Dermis microvascular lymphatic vessel endothelial cell (primary cell): ENCODE data around the gene ZDHHC7. TPM values are rescaled to one million over a fixed set of nuclear protein-coding genes. Genes with fewer than 3 reads are reported as not detected.

ENCODE experiments used
- DNase-seq, 2 donors: peaks; one replicate each; pipeline versions ENCODE4 v3.0.0 to v3.0.0-alpha.2; 2010; ENCODE audit warnings: low read depth in 2 of 2
- total RNA-seq: library from RNA; depleted of rRNA; stranded (reverse); fragments of >200 nt; gene quantifications from 2 replicates; pipeline ENCODE4 v1.2.1, GENCODE V29; 2014

ZDHHC7 gene
- total RNA-seq, 1 donor from 2014 or later, result 32.5 TPM

DNA sequence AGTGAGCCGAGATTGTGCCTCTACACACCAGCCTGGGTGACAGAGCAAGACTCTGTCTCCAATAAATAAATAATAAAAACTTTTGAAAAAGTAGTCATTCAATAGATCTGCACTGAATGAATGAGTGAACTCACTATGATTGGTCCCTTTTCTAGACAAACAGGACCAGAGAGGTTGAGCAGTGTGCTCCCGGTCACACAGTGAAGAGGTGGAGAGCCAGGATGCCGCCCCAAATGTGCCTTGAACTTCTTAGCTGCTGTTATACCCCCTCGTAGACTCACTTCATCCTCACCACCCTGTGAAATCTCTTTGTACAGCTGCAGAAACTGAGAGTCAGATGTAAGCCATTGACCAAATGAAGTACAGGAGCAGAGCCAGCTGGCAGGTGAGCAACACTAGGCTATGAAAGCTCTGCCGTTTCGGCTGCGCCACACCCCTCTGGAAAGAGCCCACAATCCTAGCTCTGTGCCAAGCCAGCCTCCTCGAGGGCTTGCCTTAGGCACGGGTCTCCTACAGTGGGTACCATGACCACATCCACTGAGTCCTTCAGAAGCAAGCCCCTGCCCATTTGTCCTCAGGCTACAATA lies 8.4 kb upstream of the ZDHHC7 start:
- no peak for DNase-seq

GRCh38 chr16:85018529-85019236 lies 7.3 kb upstream of the ZDHHC7 start:
- DNase-seq, result no peak

DNA sequence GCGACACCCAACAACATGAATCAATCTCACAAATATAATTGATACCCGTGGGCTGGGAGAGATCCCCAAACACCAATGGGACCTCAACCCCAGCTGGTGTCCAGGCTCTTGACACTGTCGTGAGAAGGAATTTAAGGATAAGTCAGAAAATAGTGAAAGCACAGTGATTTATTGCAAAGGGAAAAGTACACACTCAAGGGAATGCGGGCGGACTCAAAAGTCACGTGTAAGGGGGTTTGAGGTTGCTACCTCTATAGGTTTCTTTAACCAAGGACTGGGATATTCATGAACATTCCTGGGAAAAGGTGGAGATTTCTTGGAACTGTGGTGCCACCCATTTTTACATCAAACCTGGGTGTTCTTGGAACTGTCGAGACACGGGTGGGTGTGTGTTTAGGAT lies 6.3 kb upstream of the ZDHHC7 start:
- no peak for DNase-seq

DNA sequence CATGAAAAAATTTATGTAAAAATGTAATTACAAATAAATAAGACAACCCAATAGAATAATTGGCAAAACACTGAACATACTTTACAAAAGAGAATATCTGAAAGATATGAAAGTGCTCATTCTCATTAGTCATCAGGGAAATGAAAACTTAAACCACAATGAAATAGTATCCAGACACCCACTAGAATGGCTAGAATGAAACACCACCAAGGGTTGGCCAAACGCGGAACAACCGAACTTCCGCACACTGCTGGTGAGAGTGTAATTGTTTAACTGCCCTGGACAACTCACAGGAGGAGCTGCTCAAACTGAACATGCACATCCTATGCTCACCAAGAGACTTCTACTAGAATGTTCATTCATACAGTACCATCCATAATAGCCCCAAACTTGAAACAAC lies 5.8 kb upstream of the ZDHHC7 start:
- no peak for DNase-seq

DNA sequence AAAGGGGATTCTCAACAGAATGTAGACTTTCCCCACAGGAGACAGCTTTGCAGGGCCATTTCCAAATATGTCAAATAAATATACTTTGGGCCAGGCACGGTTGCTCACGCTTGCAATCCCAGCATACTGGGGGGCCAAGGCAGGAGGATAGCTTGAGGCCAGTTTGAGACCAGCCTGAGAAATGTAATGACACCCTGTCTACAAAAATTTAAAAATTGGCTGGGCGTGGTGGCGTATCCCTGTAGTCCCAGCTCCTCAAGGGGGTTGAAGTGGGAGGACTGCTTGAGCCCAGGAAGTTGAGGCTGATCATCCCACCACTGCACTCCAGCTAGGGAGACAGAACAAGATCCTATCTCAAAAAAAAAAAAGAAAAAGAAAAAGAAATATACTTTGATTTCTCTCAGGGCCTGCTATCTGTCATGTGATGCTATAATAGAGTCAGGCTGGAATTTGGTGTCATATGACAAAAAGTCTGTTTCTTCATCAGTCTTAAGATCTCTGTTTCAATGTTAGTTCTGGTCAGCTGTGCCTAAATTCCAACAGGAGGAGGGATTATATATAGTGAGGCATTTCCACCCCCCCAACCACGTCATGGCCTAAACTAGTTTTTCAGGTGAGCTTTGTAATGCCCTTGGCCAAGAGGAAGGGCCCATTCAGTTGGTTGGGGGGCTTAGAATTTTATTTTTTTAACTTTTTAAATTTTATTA lies 4.3 kb upstream of the ZDHHC7 start:
- DNase-seq, result no peak

DNA sequence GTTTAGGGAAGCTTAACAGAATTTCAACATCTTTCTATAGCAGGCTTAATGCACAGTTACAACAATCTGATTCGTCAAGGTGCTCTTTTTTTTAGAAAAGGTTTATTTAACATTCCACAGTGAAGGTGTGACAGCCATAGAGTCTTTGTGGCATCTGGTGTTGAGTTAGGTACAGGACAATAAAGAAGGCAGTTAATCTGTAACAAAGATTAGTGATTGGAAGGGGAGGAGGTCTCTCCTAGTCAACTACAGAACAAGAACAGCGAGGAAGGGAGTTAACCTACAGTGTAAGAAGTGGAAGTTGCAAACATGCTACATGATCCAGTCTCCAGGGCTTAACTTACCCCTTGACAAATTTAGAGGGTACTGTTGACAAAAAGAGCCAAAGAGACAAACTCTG lies 3.0 kb upstream of the ZDHHC7 start:
- no peak for DNase-seq

DNA sequence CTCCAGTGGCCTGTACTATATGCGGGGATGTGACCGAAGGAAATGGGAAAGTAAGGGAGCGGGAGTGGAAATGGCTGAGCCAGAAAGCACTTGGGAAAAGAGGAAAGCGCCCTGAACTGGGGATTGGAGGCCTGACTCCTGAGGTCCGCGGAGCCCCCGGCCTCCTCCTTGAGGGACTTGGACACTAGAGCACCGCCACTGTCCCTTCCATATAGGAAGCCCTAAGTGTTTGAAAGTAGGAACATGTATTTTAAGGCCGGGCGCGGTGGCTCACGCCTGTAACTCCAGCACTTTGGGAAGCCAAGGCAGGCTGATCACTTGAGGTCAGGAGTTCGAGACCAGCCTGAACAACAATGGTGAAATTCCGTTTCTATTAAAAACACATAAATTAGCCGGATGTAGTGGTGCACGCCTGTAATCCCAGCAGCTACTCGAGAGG lies 530 bp upstream of the ZDHHC7 start:
- DNase-seq, result no peak

DNA sequence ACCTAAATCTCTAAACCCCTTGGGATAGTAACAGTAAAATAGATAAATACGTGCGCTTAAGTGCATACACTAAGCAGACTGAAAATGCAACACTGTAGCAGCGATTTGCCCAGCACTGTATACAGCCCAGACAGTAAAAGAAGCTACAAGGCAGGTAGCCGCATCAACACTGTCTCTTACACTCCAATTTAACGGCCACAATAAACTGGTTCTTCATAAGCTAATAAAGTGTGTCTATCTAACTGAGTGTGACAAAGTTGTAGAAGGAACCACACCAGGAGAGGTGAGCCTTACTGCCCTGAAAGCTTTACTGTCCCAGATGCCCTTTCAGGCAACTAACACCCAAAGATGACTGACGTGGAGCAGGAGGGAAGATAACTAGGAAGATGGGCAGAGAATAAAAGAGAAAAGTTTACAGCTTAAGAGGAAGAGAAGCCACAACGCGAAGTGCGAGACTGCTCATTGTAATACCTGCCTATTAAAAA lies 847 bp downstream of the ZDHHC7 start:
- peak in 1 of 2 donors; percentile 12 for DNase-seq

GRCh38 chr16:85008271-85008670 lies 3.1 kb downstream of the ZDHHC7 start:
- DNase-seq, result no peak

DNA sequence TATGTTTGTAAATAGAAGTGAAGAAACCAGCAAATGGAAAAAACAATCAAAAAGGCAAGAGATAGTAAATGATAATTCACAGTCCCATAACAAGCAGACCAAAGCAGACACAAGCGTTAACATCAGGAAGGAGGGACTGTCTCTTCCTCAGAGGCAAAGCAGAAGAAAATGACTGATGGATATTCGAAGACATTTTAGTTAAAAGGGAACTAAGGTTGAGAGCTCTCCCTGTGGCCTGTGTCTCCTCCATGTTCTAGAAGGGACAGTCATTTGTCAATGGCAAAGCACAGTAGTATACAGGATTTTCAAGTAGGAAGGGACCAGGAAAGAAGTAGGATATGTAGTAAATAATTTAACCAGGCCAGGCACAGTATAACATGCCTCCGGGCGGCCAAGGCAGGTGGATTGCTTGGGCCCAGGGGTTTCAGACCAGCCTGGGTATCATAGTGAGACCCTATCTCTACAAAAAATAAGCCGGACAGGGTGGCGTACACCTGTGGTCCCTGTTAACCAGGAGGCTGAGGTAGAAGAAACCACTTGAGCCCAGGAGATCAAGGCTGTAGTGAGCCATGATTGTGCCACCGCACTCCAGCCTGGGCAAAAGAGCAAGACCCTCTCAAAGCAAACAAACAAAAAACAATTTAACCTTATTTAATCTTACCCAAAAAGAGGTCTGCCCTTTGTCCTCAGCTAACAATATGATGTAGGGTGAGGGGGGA lies 3.7 kb downstream of the ZDHHC7 start:
- no peak for DNase-seq

GRCh38 chr16:85006639-85007038 lies 4.7 kb downstream of the ZDHHC7 start:
- no peak for DNase-seq

DNA sequence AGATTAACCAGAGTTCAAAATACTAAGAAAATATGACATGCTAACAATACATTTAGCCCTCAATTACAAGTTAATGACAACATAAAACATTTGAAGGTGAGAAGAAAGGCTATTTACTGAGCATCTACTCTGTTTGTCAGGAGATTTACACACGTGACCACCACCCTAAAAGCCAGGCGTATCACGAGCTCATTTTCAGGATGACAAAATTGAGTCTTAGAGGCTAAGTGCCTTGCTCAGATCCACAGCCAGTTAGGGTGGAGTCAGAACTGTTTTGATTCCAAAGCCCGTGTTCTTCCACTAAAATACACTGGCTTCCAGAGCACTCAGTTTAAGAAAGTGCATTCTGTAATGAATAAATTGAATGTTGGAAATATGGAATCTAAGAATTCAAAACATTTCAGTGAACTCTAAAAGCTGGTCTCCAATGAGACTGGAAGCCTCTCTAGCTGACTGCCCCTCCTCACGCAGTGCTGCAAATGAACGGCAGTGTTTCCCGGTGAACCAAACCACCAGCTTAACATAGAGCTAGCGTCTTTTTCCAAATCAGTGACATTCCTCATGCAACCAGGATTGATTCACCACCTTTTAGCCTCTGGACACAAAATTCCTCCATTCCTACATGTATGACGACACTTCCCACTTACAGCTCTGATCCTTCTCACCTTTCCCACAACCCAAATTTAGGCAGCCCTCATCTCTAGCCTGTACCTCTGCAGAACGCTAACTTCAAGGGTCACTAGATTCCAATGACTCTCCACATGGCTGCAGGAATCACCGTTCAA lies 5.9 kb downstream of the ZDHHC7 start:
- DNase-seq, result no peak

- peak in 1 of 2 donors; percentile 23 for DNase-seq
Measured at GRCh38 chr16:85004587-85005205, 6.6 kb downstream of the ZDHHC7 start.

GRCh38 chr16:85003725-85004586 lies 7.4 kb downstream of the ZDHHC7 start:
- DNase-seq, result no peak

GRCh38 chr16:85003076-85003475 lies 8.3 kb downstream of the ZDHHC7 start:
- no peak for DNase-seq

DNA sequence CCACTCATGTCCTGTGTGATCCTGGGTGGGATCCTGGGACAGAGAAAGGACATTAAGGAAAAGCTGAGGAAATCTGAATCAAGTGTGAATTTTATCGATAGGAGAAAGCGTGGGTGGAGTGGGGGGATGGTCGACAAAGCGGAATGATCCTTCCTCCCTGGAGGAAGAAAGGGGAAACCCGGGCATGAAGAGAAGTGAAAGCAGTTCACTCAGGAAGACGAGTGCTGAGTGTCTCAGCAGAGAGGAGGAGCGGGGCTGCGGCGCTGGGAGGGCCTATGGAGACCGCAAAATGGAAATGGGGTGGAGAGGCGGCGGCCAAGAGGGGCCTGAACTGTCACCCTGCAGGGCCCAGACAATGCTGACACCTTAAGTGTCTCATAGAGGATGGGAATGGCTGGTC lies 8.7 kb downstream of the ZDHHC7 start:
- no peak for DNase-seq

DNA sequence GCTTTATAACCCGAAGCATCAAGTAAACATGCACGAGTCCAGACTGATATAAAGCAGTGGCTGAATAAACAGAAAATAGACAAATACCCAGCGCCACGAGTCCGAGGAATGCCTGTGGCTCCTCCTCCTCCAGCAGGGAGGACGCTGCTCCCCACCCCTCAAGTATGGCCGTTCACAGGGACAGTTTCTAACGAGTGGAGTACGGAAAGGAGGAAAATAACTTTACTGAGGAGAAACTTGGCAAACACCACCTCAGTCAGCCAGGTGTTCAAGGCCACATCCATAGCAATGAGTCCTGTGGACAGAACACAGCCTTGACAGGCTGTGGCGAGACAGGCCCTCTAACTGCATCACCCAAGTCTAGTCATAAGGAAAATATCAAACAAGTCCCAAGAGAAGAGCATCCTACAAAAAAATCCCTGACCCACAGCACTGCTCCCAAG lies 9.2 kb downstream of the ZDHHC7 start:
- no peak for DNase-seq

DNA sequence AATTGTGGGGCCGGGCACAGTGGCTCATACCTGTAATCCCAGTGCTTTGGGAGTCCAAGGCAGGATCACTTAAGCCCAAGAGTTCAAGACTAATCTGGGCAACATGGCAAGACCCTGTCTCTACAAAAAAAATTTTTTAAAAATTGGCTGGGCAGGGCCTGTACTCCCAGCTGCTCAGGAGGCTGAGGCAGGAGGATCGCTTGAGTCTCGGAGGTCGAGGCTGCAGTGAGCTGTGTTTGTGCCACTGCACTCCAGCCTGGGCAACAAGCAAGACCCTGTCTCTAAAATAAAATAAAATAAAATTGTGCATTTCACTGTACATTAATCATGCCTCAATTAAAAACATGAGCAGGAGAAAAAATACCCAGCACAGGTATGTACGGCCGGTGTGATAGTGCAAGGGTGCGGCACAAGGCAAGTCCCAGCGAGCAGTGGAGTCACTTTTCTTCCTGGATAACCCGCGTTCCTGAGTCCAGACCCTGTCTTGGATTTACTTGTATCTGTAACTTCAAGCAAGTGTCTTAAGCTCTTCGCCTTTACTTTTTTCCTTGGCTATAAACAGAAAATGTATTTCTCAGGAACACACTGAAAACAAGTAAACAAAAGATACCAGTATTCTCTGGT lies 11.4 kb downstream of the ZDHHC7 start:
- no peak for DNase-seq

- peak; percentile 25 to 67 for DNase-seq
Measured at GRCh38 chr16:84999200-84999599, 12.1 kb downstream of the ZDHHC7 start.
